Inflammatory macrophage treated with lipopolysaccharide for 4 hours (primary cell): Measurements from ENCODE around the gene SGPL1.

Source experiments
- DNase-seq: peaks from one replicate; pipeline ENCODE4 v3.0.0-alpha.2; 2020

The SGPL1 gene

DNA sequence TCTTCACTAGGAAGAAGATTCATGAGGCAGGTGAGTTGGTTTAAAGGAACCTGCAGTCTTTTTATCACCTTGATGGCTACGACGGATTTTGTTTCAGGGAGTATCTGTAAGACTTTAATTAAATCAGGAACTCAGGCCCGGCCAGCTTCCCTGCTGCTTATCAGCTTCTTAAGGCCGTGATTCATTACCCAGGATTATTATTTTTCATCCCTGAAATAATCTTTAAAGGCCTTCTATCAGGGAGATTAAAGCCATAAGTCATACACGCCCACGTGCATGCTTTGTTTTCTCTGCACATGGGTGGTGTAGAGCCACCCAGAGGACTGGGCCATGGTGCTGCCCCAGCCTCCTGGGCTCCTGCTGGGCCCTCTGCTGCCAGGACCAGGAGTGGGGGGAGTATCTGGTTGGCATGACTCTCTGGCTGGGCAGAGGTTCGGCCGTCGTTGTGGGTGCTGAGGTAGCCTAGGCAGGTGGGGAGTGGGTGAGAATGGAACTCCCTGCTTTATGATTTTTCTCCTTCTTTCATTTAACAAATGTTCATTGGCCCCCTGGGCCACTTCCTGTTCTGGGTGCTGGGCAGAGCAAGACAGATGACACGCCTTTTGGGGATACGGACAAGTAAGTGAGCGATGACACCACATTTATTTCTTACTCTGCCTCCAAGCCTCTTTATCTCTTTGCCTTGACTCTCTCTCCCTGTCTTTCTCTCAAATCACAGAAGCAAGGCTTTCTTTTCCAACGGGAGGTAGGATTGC is 111.6 kb downstream of the SGPL1 start:
- peak; percentile 11 for DNase-seq

GRCh38 chr10:70928140-70928539 is 112.4 kb downstream of the SGPL1 start:
- DNase-seq, result no peak

DNA sequence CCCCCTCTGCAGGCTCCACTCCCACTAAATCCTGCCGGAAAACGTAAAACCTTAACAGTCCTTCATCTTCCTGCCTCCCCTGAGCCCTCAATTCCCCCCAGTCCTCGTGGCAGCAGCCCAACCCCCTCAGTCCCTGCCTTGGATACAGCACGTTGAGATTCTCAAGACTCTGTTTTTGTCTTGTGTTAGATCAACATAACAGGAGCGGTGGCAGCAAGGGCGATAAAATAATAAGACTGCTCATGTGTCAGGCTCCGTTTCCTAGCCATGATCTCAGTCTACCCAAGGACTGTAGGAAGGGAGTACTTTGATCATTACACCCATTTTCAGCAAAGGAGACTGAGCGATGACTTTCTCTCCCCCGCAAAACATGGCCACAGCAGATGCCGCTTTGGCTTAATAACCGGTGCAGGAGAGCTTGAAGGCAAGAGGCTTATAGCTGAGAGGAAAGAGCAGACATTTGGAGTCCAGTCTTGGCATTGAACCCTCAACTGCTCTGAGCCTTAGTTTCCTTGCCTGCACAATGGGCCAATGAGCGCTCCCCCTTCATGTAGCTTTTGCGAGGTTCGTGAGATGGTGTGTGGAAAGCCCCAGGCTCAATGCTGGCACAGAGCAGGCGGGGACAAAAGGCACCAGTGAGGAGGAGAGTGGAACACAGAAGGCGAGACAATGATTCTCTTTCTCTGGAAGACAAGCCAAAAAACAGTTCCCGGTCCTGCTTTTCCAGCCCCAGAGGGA is 114.7 kb downstream of the SGPL1 start:
- no peak for DNase-seq
